IMR-90 (cell line): ENCODE measurements around the gene ANP32B. TPM values are rescaled to one million over a fixed set of nuclear protein-coding genes. Genes with fewer than 3 reads are reported as not detected.

ENCODE experiments used
- ATAC-seq: fragments of 200-7000 bp; cut with Tn5 transposase; 2 replicates; pipeline ENCODE4 v1.9.1; 2020; ENCODE audit warnings: low read depth, mild to moderate bottlenecking, moderate library complexity
- BruUV-seq: library from RNA; stranded (reverse); fragments of 400-500 nt; replicated peaks from 2 replicates; lab custom pipeline; 2021; lab: Mats Ljungman, UMichigan
- CTCF ChIA-PET: fragments of 300-600 bp; formaldehyde crosslinking; extraction: SDS; loops from one replicate; lab custom pipeline; 2021; ENCODE audit warnings: antibody characterized with exemption; lab: Yijun Ruan, JAX
- POLR2A ChIA-PET: fragments of 300-600 bp; sonication (Branson Sonifier 250); formaldehyde crosslinking; loops from one replicate; lab custom pipeline; 2022; ENCODE audit warnings: antibody characterized with exemption; ENCODE audit not compliant: unreplicated experiment; lab: Charles Lee
- DNase-seq: peaks from one replicate; pipeline ENCODE4 v3.0.0; 2013
- H2AFZ ChIP-seq: replicated peaks from 2 replicates; pipeline ENCODE3; 2013; ENCODE audit warnings: low read length, mild to moderate bottlenecking; ENCODE audit not compliant: poor library complexity
- H2AK5ac ChIP-seq: 2 replicates; pipeline ENCODE4 v1.6.1; 2013; ENCODE audit warnings: low read depth, low read length, inconsistent platforms
- H2AK9ac ChIP-seq: replicated peaks from 2 replicates; pipeline ENCODE3; 2013; ENCODE audit warnings: mild to moderate bottlenecking, low read depth, low read length, moderate library complexity; ENCODE audit not compliant: poor library complexity
- H2BK120ac ChIP-seq: 2 replicates; pipeline ENCODE4 v1.6.1; 2013; ENCODE audit warnings: low read depth, low read length, inconsistent platforms
- H2BK15ac ChIP-seq: 3 replicates; pipeline ENCODE4 v1.6.1; 2013; ENCODE audit warnings: low read depth, low read length, inconsistent platforms
- H2BK20ac ChIP-seq: 2 replicates; pipeline ENCODE4 v1.6.1; 2013; ENCODE audit warnings: low read depth, mild to moderate bottlenecking, inconsistent platforms, low read length, moderate library complexity
- H2BK5ac ChIP-seq: 2 replicates; pipeline ENCODE4 v1.6.1; 2013; ENCODE audit warnings: mild to moderate bottlenecking, low read depth, low read length, inconsistent platforms; ENCODE audit not compliant: poor library complexity, severe bottlenecking
- H3K14ac ChIP-seq: replicated peaks from 2 replicates; pipeline ENCODE4 v1.6.1; 2013; ENCODE audit warnings: low read depth, low read length, inconsistent platforms
- H3K18ac ChIP-seq: 2 replicates; pipeline ENCODE4 v1.6.1; 2013; ENCODE audit warnings: low read depth, low read length, control low read depth
- H3K23ac ChIP-seq: 2 replicates; pipeline ENCODE4 v1.6.1; 2013; ENCODE audit warnings: low read depth, low read length, inconsistent platforms
- H3K27ac ChIP-seq: 2 replicates; pipeline ENCODE4 v1.5.1; 2013; ENCODE audit warnings: mild to moderate bottlenecking, control low read depth, low read length; ENCODE audit not compliant: insufficient read depth
- H3K27me3 ChIP-seq: 2 replicates; pipeline ENCODE4 v1.6.1; 2013; ENCODE audit warnings: low read length; ENCODE audit not compliant: control insufficient read depth, insufficient read depth
- H3K36me3 ChIP-seq: 2 replicates; pipeline ENCODE4 v1.6.1; 2013; ENCODE audit warnings: low read length, mixed read lengths; ENCODE audit not compliant: control insufficient read depth, insufficient read depth
- H3K4ac ChIP-seq: 2 replicates; pipeline ENCODE4 v1.6.1; 2013; ENCODE audit warnings: low read depth, low read length, inconsistent platforms
- H3K4me1 ChIP-seq: 2 replicates; pipeline ENCODE4 v1.6.1; 2013; ENCODE audit warnings: low read length, mixed read lengths; ENCODE audit not compliant: control insufficient read depth, insufficient read depth
- H3K4me2 ChIP-seq: 2 replicates; pipeline ENCODE4 v1.6.1; 2013; ENCODE audit warnings: low read depth, mild to moderate bottlenecking, control low read depth, low read length, moderate library complexity
- H3K4me3 ChIP-seq: 2 replicates; pipeline ENCODE4 v1.5.1; 2013; ENCODE audit warnings: low read depth, mild to moderate bottlenecking, control low read depth, low read length, moderate library complexity; ENCODE audit not compliant: insufficient read depth
- H3K56ac ChIP-seq: 2 replicates; pipeline ENCODE4 v1.6.1; 2013; ENCODE audit warnings: low read length, inconsistent platforms; ENCODE audit not compliant: insufficient read depth; ENCODE audit errors: extremely low read depth
- H3K79me1 ChIP-seq, 2 experiments: 2 replicates each; pipeline ENCODE4 v1.6.1; 2013; ENCODE audit warnings: low read length in 2 of 2, inconsistent platforms in 1 of 2, low read depth in 1 of 2
- H3K9ac ChIP-seq: 2 replicates; pipeline ENCODE4 v1.6.1; 2013; ENCODE audit warnings: low read depth, low read length, control low read depth
- H3K9me1 ChIP-seq: 2 replicates; pipeline ENCODE4 v1.6.1; 2013; ENCODE audit warnings: low read length, inconsistent platforms; ENCODE audit not compliant: insufficient read depth
- H3K9me3 ChIP-seq: 2 replicates; pipeline ENCODE4 v1.6.1; 2013; ENCODE audit warnings: low read length; ENCODE audit not compliant: control insufficient read depth, insufficient read depth
- H4K20me1 ChIP-seq: 2 replicates; pipeline ENCODE4 v1.6.1; 2013; ENCODE audit warnings: low read length, inconsistent platforms; ENCODE audit not compliant: insufficient read depth
- H4K5ac ChIP-seq: 2 replicates; pipeline ENCODE4 v1.6.1; 2013; ENCODE audit warnings: mild to moderate bottlenecking, low read depth, low read length, control low read depth
- H4K8ac ChIP-seq, 2 experiments: 2 replicates each; pipeline ENCODE4 v1.6.1; 2013; ENCODE audit warnings: low read depth in 2 of 2, low read length in 2 of 2, control low read depth in 1 of 2, inconsistent platforms in 1 of 2
- H4K91ac ChIP-seq: 2 replicates; pipeline ENCODE4 v1.6.1; 2013; ENCODE audit warnings: low read depth, low read length, inconsistent platforms; ENCODE audit not compliant: insufficient read depth
- BHLHE40 ChIP-seq: fragments of 150-350 bp; IDR thresholded peaks from 2 replicates; pipeline ENCODE4 v1.6.1; 2016; ENCODE audit warnings: mild to moderate bottlenecking, low read depth, low read length
- CHD1 ChIP-seq: IDR thresholded peaks from 2 replicates; pipeline ENCODE4 v1.6.1; 2012; ENCODE audit warnings: low read depth, low read length, improper control_type of control experiment
- FOS ChIP-seq: fragments of 150-350 bp; IDR thresholded peaks from 2 replicates; pipeline ENCODE4 v1.6.1; 2016; ENCODE audit warnings: low read depth, low read length
- MAZ ChIP-seq: IDR thresholded peaks from 2 replicates; pipeline ENCODE4 v1.6.1; 2012; ENCODE audit warnings: low read depth, mild to moderate bottlenecking, low read length, improper control_type of control experiment, moderate library complexity, borderline replicate concordance
- NFE2L2 ChIP-seq: fragments of 150-350 bp; IDR thresholded peaks from 2 replicates; pipeline ENCODE4 v1.6.1; 2016; ENCODE audit warnings: low read depth, mild to moderate bottlenecking, low read length
- POLR2A ChIP-seq: IDR thresholded peaks from 2 replicates; pipeline ENCODE4 v1.6.1; 2012; ENCODE audit warnings: mild to moderate bottlenecking, low read depth, low read length
- RAD21 ChIP-seq: IDR thresholded peaks from 2 replicates; pipeline ENCODE4 v1.6.1; 2012; ENCODE audit warnings: low read length, improper control_type of control experiment
- RFX5 ChIP-seq: IDR thresholded peaks from 2 replicates; pipeline ENCODE4 v1.8.0; 2012; ENCODE audit warnings: low read depth, mild to moderate bottlenecking, low read length, moderate library complexity
- SMC3 ChIP-seq: fragments of 150-350 bp; IDR thresholded peaks from 2 replicates; pipeline ENCODE4 v1.6.1; 2016; ENCODE audit warnings: low read depth, mild to moderate bottlenecking, antibody characterized with exemption, low read length, moderate library complexity
- WGBS, 2 experiments: methylation state at CpG; one replicate each; pipeline versions ENCODE4 v1.1.5 to v1.1.7; 2013; ENCODE audit warnings: missing lambda C conversion rate in 2 of 2; ENCODE audit not compliant: insufficient read length in 1 of 2; ENCODE audit errors: extremely low coverage in 2 of 2; 5-methylcytosine and 5-hydroxymethylcytosine counted together
- dilution Hi-C: fragments of 300-500 bp; cut with HindIII; formaldehyde crosslinking; loops from one replicate; pipeline ENCODE4 v1.14.3; 2018; ENCODE audit warnings: low sequenced_read_pairs; ENCODE audit not compliant: unreplicated experiment
- in situ Hi-C: fragments of 300-500 bp; cut with MboI; formaldehyde crosslinking; loops from 3 replicates; pipeline ENCODE4 v1.14.3; 2019; ENCODE audit warnings: low sequenced_read_pairs, inconsistent platforms, mixed read lengths
- intact Hi-C: fragments of 100-400 bp; cut with micrococcal nuclease; formaldehyde crosslinking; loops from 2 replicates; pipeline ENCODE4 v1.10.0; 2022
- polyA plus RNA-seq, 3 experiments: library from polyadenylated mRNA; depleted of rRNA; stranded (reverse); fragments of >200 nt; gene quantifications; 2 replicates each; pipeline ENCODE4 v1.2.3, GENCODE V29; 2012; ENCODE audit warnings: low replicate concordance in 1 of 3
- total RNA-seq: library from RNA; depleted of rRNA; stranded (reverse); fragments of >200 nt; gene quantifications from 2 replicates; pipeline ENCODE4 v1.2.3, GENCODE V29; 2012
- TF ChIP-seq, protein P1 (sequence below): fragments of 150-350 bp; IDR thresholded peaks from 2 replicates; pipeline ENCODE4 v1.6.1; 2016; ENCODE audit warnings: low read depth, mild to moderate bottlenecking, low read length, moderate library complexity, borderline replicate concordance
- TF ChIP-seq, protein P2 (sequence below): fragments of 150-350 bp; IDR thresholded peaks from 2 replicates; pipeline ENCODE4 v1.6.1; 2017; ENCODE audit warnings: mild to moderate bottlenecking, antibody characterized with exemption, low read length, low read depth

ANP32B gene
- total and polyA plus RNA-seq, 2 of the 4 experiments (the other 2 are of a cell fraction) = 3.9 to 46.8 TPM

DNA sequence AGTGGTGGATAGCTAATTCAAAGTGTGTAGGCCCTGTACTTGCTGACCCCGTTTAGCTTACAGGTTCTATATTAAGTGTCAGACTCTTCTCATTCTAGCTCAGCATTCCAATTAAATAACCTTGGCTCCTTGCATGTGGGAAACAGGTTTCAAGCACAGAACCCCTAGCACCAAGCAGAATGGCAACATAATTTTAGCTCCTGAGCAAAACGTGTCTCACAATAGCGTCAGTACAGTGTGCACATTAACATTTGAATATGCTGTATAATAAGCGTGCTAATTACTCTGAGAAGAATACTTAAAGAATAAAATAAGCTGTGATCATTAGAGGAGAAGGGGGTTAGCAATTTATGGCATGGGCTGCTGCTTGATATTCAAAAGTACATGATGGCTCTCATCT is 21.0 kb upstream of the ANP32B start:
- no peak for ATAC-seq
- Histone ChIP-seq H3K18ac (no peak overlapping the region), H4K8ac (no peak overlapping the region), H4K20me1 (no peaks in the 10 kb centered on the region), H2BK15ac (no peak overlapping the region), H3K23ac (no peak overlapping the region), H2BK120ac (no peak overlapping the region), H3K9me1 (no peaks in the 10 kb centered on the region), H3K79me1 (no peaks in the 10 kb centered on the region), H3K9ac (no peak overlapping the region), H3K36me3 (no peaks in the 10 kb centered on the region), H3K4me1 (peaks cover 6% of the 10 kb centered on the region), H3K27me3 (peaks cover 22% of the 10 kb centered on the region), H2BK20ac (no peak overlapping the region), H2AFZ (no peak overlapping the region), H3K27ac (no peak overlapping the region), H3K4ac (no peak overlapping the region), H2BK5ac (no peak overlapping the region), H4K91ac (no peak overlapping the region), H2AK5ac (no peak overlapping the region), H3K4me2 (no peak overlapping the region), H2AK9ac (no peak overlapping the region), H3K4me3 (no peak overlapping the region), H3K56ac (no peak overlapping the region), H3K9me3 (no peaks in the 10 kb centered on the region), H4K5ac (no peak overlapping the region), H3K14ac (no peak overlapping the region)
- CTCF ChIA-PET = no interaction called here
- intact Hi-C loops (no loop called here), in situ Hi-C loops (no loop called here), dilution Hi-C loops (no loop called here)
- POLR2A ChIA-PET = no interaction called here
- no CpG with 5 or more reads among the region's 4 CpGs for whole genome bisulfite sequencing, 2 experiments
- no TSS peak for BruUV-seq
- DNase-seq = no peak
- TF ChIP-seq BHLHE40 = no peak
- no peak for TF ChIP-seq POLR2A
- TF ChIP-seq MAZ = no peak
- no peak for TF ChIP-seq RFX5
- no peak for TF ChIP-seq NFE2L2
- TF ChIP-seq, protein P1, sequence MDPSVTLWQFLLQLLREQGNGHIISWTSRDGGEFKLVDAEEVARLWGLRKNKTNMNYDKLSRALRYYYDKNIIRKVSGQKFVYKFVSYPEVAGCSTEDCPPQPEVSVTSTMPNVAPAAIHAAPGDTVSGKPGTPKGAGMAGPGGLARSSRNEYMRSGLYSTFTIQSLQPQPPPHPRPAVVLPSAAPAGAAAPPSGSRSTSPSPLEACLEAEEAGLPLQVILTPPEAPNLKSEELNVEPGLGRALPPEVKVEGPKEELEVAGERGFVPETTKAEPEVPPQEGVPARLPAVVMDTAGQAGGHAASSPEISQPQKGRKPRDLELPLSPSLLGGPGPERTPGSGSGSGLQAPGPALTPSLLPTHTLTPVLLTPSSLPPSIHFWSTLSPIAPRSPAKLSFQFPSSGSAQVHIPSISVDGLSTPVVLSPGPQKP = no peak
- no peak for TF ChIP-seq FOS
- no peak for TF ChIP-seq CHD1
- TF ChIP-seq RAD21 = no peak
- TF ChIP-seq, protein P2, sequence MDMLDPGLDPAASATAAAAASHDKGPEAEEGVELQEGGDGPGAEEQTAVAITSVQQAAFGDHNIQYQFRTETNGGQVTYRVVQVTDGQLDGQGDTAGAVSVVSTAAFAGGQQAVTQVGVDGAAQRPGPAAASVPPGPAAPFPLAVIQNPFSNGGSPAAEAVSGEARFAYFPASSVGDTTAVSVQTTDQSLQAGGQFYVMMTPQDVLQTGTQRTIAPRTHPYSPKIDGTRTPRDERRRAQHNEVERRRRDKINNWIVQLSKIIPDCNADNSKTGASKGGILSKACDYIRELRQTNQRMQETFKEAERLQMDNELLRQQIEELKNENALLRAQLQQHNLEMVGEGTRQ = no peak
- TF ChIP-seq SMC3 = no peak
